OCI-LY1 (cell line): Measurements from ENCODE around the gene DRICH1.
"Not testable (repeated sequence)": the region's sequence is repeated elsewhere in the genome, so short reads cannot be mapped to it uniquely, and the experiment has no call there.

ENCODE experiments used
- H2AFZ ChIP-seq: fragments of 200-600 bp; sonication (generic), shearing (Covaris generic); 2 replicates; pipeline ENCODE4 v1.6.0; 2014; ENCODE audit warnings: antibody characterized with exemption, mild to moderate bottlenecking, low read length
- H3F3A ChIP-seq: fragments of 200-600 bp; sonication (generic), shearing (Covaris generic); 2 replicates; pipeline ENCODE4 v1.6.0; 2014; ENCODE audit warnings: mild to moderate bottlenecking, antibody characterized with exemption, low read length, moderate library complexity; ENCODE audit not compliant: insufficient read depth
- H3K27ac ChIP-seq: fragments of 200-600 bp; sonication (generic); 2 replicates; pipeline ENCODE4 v1.5.1; 2014; ENCODE audit warnings: low read length, mixed run types, mild to moderate bottlenecking, low read depth; ENCODE audit not compliant: poor library complexity, severe bottlenecking
- H3K27me3 ChIP-seq: fragments of 200-600 bp; sonication (generic); 2 replicates; pipeline ENCODE4 v1.6.0; 2014; ENCODE audit warnings: antibody characterized with exemption, mild to moderate bottlenecking, low read length, moderate library complexity; ENCODE audit not compliant: insufficient read depth
- H3K36me3 ChIP-seq: fragments of 200-600 bp; sonication (generic); 2 replicates; pipeline ENCODE4 v1.6.1; 2014; ENCODE audit warnings: mild to moderate bottlenecking, antibody characterized with exemption, low read length, moderate library complexity, mixed read lengths; ENCODE audit not compliant: insufficient read depth
- H3K4me1 ChIP-seq: fragments of 200-600 bp; sonication (generic); 2 replicates; pipeline ENCODE4 v1.5.1; 2014; ENCODE audit warnings: mild to moderate bottlenecking, low read length, moderate library complexity; ENCODE audit not compliant: insufficient read depth, severe bottlenecking
- H3K4me2 ChIP-seq: fragments of 200-600 bp; sonication (generic), shearing (Covaris generic); 2 replicates; pipeline ENCODE4 v1.6.1; 2014; ENCODE audit warnings: low read length
- H3K4me3 ChIP-seq: fragments of 200-600 bp; sonication (generic); 2 replicates; pipeline ENCODE4 v1.5.1; 2014; ENCODE audit warnings: low read length, low read depth, mild to moderate bottlenecking, mixed read lengths; ENCODE audit not compliant: poor library complexity, severe bottlenecking
- H3K79me2 ChIP-seq: fragments of 200-600 bp; shearing (Covaris generic); 2 replicates; pipeline ENCODE4 v1.6.1; 2016; ENCODE audit warnings: mixed run types, low read length, mixed read lengths; ENCODE audit not compliant: insufficient read depth
- H3K9ac ChIP-seq: fragments of 200-600 bp; sonication (generic), shearing (Covaris generic); 2 replicates; pipeline ENCODE4 v1.6.1; 2014; ENCODE audit warnings: mild to moderate bottlenecking, low read length, mixed read lengths
- H3K9me2 ChIP-seq: fragments of 200-600 bp; sonication (generic), shearing (Covaris generic); 2 replicates; pipeline ENCODE4 v1.6.1; 2014; ENCODE audit warnings: low read depth, mild to moderate bottlenecking, low read length, mixed read lengths
- H3K9me3 ChIP-seq: fragments of 200-600 bp; shearing (Covaris generic); 2 replicates; pipeline ENCODE4 v1.6.1; 2014; ENCODE audit warnings: low read length, mixed read lengths
- H4K20me1 ChIP-seq: fragments of 200-600 bp; sonication (generic), shearing (Covaris generic); 2 replicates; pipeline ENCODE4 v1.6.0; 2016; ENCODE audit warnings: mild to moderate bottlenecking, low read length; ENCODE audit not compliant: insufficient read depth
- CTCF ChIP-seq: fragments of 200-600 bp; sonication (generic), shearing (Covaris generic); IDR thresholded peaks from 2 replicates; pipeline ENCODE4 v1.5.1; 2017; ENCODE audit warnings: mild to moderate bottlenecking, antibody characterized with exemption, low read length, moderate library complexity, mixed read lengths
- EZH2 ChIP-seq: fragments of 200-600 bp; sonication (generic), shearing (Covaris generic); IDR thresholded peaks from 2 replicates; pipeline ENCODE4 v1.8.0; 2017; ENCODE audit warnings: borderline replicate concordance, mixed run types, mild to moderate bottlenecking, antibody characterized with exemption, low read length, moderate library complexity, mixed read lengths

Gene DRICH1

DNA sequence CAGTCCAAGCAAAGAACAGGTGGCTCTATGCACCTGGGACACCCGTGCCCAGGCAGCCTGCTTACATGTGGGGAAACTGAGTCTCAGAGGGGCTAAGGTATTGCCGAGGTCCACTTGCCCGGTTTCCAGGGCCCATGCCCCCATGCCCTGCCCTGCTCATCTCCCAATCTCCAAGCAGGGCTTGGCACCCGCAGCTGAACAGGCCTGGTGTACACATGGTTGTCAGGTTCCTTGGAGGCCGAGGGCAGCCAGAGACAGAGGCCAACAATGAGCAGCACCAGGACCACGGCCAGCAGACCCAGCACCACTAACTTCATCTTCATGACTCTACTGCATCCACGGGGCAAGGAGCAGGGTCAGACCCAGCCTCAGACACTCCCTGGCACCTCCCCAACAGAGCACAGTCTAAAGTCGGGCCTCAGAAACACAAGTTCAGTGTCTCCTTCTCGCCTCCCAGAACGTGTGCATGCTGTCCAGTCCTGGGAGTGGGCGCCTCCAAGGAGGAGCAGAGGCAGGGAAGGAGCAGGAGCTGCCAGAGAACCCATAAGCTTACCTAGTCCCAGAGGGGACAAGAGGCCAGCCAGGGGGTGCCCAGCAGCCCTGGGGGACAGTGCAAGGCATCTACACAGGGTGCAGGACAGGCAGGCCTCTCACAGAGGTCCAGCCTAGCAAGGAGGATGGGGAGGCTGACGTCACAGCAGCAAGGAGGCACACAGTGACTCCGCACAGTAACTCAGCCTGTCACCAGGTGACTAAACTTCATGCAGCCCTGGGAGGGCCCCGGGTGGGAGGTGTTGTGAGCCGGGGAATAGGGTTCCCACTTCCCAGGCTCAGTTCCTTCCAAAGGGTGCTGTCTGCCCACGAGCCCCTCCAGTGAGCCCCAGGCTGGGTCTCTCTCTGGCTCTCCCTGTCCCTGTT lies 38.5 kb upstream of the DRICH1 start:
- H3K4me2 ChIP-seq: no peak overlapping the region
- no peak overlapping the region for H3K27ac ChIP-seq
- H3F3A ChIP-seq: no peaks in the 10 kb centered on the region
- no peak overlapping the region for H3K9ac ChIP-seq
- H3K79me2 ChIP-seq: no peaks in the 10 kb centered on the region
- no peak overlapping the region for H2AFZ ChIP-seq
- H3K9me3 ChIP-seq: no peaks in the 10 kb centered on the region
- H3K9me2 ChIP-seq: no peaks in the 10 kb centered on the region
- no peaks in the 10 kb centered on the region for H3K27me3 ChIP-seq
- H3K4me3 ChIP-seq: no peak overlapping the region
- no peaks in the 10 kb centered on the region for H4K20me1 ChIP-seq
- H3K4me1 ChIP-seq: no peaks in the 10 kb centered on the region
- TF ChIP-seq EZH2: no peak
- no peak for TF ChIP-seq CTCF
- H3K36me3 ChIP-seq: no peaks in the 10 kb centered on the region

- H3K79me2 ChIP-seq, H3K4me1 ChIP-seq, H3K9ac ChIP-seq, H2AFZ ChIP-seq, H3K9me2 ChIP-seq, H3K4me2 ChIP-seq, H4K20me1 ChIP-seq, H3F3A ChIP-seq, H3K27me3 ChIP-seq, H3K4me3 ChIP-seq, H3K9me3 ChIP-seq, H3K27ac ChIP-seq: not testable (repeated sequence)
- peaks cover 18% of the 10 kb centered on the region for H3K36me3 ChIP-seq
Measured at GRCh38 chr22:23660381-23660780, 28.3 kb upstream of the DRICH1 start.

DNA sequence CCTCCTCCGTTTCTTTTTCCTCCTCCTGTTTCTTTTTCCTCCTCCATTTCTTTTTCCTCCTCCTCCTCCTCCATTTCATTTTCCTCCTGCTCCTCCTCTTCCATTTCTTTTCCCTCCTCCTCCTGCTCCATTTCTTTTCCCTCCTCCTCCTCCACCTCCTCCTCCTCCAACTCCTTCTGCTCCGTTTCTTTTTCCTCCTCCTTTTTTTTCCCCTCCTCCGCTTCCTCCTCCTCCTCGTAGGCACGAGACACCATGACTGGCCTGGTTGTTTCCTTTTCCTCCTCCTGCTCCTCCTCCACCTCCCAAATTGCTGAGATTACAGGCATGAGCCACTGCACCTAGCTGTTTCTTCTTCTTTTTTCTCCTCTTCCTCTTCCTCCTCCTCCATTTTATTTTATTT lies 25.6 kb upstream of the DRICH1 start:
- H3K79me2 ChIP-seq: no peaks in the 10 kb centered on the region
- no peak overlapping the region for H3K27ac ChIP-seq
- no peak overlapping the region for H2AFZ ChIP-seq
- no peaks in the 10 kb centered on the region for H3K9me3 ChIP-seq
- no peak overlapping the region for H3K4me2 ChIP-seq
- H3K9me2 ChIP-seq: no peaks in the 10 kb centered on the region
- no peaks in the 10 kb centered on the region for H3K4me1 ChIP-seq
- no peak overlapping the region for H3K4me3 ChIP-seq
- H3K36me3 ChIP-seq: peaks cover 16% of the 10 kb centered on the region
- no peaks in the 10 kb centered on the region for H4K20me1 ChIP-seq
- H3F3A ChIP-seq: no peaks in the 10 kb centered on the region
- H3K27me3 ChIP-seq: no peaks in the 10 kb centered on the region
- H3K9ac ChIP-seq: no peak overlapping the region
- TF ChIP-seq EZH2 (no peak), CTCF (no peak)
